Activated T-cell treated with anti-CD3 and anti-CD28 coated beads, Interleukin-2, amount 50 U/mL, for 48 hours (primary cell): Measurements from ENCODE around the gene SH3PXD2B.

Experiments
- DNase-seq, 2 experiments: peaks; one replicate each; pipeline ENCODE4 v3.0.0-alpha.2; 2020

SH3PXD2B gene

DNA sequence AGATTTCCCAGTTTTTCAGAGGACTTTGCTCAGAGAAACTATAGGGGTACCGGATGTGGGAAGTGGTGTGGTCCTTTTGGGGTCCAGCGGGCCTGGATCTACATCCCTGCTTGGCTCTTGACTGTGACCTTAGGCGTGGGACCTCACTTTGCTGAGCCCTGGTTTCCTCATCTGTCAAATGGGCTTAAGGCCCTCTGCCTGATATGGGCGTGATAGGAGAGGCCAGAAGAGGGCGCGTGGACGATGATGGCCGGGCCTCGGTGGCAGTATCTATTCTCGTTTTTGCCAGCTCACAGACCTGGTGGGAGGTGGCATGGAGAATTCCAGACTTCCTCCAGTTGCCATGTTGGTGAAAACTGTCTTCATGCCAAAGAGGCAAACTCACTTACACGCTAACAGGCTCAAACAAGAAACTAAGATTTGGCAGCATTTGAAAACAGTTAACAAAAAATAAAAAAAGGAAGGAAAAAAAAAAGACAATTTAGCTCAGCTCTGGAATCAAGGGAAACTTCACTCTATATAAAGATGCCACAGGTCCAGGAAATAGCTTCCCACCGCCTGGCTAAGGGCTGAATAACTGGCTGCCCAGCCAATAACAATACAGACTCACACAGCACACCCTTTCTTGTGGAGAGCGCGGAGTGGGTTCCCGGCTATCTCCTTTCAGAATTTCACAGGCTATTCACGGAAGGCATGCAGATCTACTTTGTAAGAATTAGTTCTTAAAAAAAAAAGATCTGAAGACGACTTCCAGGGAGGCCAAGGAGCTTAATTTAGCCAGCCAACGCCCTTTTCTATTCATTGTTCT is 1.7 kb downstream of the SH3PXD2B start:
- no peak for DNase-seq

DNA sequence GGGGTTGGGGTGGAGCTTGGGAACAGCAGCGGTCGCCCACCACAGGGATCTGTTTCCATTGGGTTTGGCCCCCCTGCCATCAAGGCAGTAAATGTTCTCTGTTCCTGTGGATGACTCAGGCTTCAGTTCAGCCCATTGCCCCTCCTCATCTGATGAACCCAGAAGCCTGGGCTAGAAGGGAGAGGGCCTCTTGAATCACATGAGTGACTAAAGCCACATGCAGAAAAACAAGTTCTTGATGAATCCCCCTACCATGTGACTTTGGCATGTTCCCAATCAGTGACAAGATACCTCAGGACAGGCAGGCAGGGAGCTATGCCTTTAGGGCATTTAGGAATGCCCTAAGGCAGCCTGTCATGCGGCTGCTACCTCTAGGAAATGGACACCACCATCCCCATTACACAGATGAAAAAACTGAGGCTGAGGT is 2.5 kb downstream of the SH3PXD2B start:
- peak in 1 of 2 experiments; percentile 27 for DNase-seq

DNA sequence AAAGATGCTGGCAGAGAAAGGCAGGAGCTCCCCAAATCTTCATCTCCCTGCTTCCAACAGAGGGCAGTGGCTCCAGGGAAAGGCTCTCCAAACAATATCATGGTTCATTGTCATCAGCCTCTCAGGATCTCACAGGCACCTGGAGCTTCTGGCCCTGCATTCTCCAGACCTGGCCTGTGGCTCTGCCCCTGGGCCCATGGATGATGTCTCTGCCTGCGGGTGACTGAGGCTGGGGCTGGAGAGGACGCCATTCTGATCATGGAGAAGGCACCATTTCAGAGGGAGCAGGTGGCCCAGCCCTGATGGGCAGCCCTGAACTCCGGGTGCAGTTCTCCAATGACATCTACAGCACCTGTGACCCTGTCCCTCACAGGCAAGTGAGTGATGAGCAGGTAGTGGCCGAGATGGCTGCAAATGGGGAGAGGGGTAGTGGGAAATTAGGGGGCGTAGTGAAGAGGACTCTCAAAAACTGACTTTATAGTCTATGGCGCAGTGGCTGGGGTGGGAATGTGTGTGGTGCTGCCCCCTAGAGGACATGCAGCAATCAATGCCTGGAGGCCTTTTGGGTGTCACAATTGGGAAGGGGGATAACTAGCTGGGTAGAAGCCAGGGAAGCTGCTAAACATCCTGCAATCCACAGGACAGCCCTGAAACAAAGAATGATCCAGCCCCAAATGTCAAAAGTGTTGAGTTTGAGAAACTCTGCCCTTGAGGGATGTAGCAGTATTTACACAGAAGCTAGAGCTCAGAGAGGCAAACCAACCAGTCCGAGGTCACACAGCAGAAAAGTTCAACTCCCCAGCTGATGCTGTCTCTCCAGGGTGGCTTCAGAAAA is 3.2 kb downstream of the SH3PXD2B start:
- peak; percentile 67 to 69 for DNase-seq

DNA sequence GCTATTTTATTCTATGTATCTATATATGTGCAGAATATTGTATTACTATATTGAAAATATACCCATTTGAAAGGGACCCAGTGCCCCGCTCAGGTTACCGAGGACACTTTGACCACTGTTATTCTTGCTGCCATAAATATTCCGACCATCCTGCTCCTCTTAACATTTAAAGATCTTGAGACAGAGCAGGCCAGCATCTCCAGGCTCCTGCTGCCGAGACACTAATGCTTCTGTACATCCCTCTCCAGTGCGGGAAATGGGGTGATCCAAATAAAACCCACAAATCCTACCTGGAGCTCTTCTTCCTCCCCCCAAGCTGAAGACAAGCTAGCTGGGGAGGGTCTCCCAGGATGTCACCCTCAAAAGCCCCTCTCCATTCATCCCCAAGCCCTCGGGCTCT is 3.9 kb downstream of the SH3PXD2B start:
- DNase-seq, result no peak

DNA sequence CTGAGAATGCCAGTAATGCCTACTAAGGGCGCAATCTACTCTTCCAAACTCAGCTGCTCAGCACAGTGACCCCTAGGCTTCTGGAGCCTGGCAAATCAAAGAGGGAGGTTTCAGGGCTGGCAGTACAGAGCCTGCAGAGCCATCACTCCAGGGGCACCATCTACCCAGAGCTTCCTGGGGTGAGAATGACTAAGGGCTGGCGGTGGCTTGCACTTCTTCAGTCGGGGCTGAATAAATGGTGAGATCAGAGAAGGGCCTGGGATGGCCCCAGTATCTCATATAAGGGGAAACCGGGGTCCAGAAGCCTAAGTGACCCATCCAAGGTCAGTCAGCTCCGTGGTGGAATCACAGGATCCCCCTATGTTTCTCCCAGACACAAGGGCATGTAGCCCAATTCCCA is 5.3 kb downstream of the SH3PXD2B start:
- no peak for DNase-seq

DNA sequence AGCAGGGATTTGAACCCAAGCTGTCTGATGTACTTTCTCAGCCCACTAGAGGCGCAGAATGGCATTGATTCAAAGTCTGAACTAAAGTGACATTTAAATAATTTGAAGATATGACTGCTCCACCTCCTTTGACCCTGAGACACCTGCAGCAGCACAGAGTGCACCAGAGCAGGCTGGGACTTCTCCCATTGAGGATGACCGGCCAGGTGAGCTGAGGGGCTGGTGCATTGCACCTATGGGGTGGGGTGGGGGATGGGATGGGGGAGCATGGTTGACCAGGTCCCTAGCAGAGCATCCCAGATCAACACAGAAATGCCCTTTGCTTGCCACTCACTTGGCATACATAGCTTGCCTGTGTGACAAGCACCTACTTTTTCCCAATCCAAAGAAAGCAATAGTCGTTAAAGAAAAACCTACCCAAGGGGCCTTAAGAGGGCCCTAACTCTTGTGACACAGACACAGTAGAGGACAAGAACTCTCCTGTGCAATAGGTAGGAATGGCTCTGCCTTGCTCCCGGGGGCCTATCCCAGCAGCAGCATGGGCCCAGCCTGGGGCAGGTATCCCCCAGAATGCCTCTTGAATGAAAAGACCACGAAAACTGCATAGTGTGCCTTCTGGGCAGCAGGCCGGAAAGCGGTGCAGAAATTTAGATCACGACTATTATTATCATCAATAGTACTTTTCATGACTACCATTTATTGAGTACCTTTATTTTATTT is 6.5 kb downstream of the SH3PXD2B start:
- DNase-seq, result no peak

DNA sequence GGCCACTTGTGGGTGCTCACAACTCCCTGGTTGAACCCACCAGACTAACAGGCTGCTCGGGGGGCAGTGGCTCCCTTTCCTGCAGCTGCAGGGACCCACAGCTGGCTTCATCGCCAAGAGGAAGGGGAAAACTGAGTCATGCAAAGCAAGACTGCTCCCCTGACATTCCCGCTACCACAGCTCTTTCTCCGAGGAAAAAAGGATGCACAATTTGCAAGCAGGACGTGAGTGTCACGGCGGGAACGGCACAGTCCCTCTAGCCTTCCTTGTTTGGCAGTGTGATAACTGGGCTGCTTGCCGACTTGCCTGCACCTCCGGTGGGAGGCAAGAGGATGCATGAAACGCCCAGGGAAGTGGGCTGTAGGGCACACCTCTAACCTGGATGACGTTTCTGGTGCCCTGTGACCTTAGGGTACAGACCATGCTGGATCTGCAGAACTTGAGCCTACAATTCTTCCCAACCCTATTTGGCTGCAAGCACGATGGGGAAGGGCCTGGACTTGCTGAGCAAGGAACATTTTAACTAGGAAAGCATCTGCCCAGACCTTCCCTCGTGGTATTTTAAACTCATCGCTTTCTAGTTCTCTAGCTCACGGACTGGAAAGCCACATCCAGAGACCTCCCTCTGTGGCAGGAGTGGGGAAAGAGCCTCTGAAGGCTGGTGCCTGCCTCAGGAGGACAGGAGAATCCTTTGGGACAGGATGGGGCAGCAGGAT is 7.8 kb downstream of the SH3PXD2B start:
- DNase-seq, result no peak

DNA sequence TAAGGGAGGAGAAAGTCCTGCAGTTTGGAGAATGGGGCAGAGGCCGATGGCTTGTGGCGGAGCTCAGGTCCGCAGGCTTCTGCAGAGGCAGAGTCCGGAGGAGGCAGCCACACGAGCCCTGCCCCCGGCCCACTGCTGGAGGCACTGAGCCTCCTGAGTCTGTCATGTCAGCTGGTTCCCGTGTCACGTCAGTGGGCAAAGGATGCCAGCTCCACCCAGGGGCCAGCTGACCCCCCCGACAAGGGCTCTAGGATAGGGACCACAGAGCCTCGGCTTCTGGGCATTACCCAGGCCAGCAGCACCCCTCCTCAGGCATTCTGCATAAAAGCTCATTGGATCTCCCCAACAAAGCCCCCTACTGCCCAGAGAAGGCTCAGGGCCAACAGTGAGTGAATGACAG is 8.5 kb downstream of the SH3PXD2B start:
- DNase-seq, result no peak

DNA sequence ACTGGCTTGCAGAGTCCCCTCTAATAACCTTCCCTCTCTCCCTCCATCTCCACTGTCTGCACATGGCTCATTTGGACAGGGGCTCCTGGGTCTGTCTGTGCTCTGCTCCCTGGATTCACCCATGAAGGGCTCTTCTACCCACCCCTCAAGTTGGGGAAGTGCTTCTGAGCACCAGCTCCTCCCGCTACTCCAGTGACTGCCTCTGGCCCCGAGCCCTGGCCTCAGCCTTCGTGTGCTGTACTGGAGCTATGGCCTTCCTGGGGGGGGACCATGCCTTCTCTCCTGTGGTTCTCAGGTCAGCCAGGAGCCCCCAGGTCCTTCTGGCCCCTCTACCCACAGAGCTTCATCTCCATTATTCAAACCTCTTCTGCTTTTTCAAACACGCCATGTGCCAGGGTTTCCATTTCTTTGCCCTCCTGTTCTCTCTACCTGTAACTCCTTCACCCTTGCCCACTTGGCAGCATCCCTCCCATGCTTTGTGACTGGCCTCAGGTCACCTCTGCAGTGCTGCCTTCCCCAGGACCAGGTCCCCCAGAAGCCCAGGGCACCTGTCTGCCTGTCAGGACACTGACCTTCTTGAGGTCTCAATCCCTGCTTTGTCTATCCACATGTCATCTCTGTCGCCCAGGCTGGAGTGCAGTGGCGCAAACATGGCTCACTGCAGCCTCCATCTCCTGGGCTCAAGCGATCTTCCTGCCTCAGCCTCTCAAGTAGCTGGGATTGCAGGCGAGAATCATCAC is 9.5 kb downstream of the SH3PXD2B start:
- DNase-seq, result no peak

DNA sequence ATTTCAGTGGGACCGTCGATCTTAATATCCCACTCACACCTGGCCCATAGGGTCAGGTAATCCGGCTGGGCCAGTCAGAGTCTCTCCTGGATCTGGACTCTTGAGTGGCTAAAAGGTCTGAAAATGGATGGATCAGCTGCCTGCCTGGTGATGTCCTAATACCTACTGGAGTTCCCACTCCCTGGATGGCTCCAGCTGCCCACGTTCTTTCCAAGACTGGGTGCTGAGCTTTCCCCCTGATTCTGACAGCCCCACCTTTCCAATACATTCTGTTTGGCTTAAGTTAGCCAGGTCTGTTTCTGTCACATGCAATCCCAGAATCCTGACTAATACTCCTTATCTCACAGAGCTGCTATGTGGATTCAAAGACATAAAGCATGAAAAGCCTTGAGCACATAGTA is 10.2 kb downstream of the SH3PXD2B start:
- no peak for DNase-seq

DNA sequence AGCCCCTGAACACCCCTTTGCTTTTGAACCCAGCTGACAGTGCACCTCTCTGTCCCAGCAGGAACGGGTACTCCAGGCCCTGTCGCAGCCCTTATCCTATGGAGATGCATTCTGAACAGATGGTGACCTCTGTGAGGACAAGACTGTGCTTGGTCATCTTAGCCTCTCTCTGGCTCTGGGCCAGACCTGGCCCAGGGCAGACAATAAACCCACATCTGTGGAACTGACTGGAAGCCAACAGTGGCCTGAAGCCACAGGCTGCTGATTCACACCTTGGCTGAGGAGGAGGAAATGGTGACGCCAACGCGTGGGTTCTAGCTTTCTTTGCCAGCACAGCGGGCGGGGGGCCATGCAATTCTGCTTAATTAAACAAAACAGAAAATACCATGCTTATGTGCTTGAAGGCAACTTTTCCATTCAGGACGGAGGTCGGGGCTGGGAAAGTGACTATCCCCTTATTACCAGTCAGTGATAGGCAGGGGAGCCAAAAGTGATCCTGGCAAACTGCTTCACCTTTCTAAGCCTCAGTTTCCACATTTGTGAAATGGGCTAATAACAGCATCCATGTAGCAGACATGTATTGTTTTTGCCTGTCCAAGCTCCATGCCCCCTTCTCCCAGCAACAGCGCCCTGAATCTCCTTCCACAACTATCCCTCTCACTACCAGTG is 10.8 kb downstream of the SH3PXD2B start:
- DNase-seq, result peak; percentile 80 to 83

DNA sequence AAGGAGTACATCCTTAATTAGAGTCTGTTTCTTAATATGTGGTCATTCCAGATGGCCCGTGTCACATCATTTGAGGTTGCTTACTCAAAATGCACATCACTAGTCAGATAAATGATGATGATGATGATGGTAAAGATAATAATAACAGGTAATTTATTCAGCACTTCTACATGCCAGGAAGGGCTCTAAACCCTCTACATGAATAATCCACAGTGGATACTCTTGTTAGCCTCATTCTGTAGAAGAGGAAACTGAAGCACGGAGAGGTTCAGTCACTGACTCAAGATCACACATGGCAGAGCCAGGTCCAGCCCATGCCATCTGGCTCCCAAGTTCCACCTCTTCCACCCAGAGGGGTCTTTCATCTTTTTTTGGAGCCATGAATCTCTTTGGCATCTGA is 11.7 kb downstream of the SH3PXD2B start:
- no peak for DNase-seq

DNA sequence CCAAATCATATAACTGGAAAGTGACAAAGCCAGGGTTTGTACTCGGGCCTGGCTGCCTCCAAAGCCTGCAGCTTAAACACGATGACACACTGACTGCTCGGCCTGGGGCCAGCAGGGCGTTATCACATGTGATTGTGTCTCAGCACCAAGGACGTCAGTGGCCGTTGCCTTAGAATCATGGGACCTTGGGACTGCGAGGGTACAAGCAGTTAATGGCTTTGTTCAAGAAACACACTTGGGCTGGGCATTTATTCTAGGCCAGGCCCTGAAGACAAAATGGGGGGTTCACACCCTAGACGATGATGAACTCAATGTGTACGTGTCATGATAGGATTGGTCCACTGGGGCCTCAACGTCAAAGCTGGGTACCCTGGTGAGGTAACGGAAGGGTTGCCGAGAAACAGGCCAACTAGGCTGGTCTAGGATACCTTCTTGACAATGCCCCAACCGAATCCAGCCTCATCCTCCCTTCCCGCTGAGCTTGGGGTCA is 13.0 kb downstream of the SH3PXD2B start:
- DNase-seq, result no peak

DNA sequence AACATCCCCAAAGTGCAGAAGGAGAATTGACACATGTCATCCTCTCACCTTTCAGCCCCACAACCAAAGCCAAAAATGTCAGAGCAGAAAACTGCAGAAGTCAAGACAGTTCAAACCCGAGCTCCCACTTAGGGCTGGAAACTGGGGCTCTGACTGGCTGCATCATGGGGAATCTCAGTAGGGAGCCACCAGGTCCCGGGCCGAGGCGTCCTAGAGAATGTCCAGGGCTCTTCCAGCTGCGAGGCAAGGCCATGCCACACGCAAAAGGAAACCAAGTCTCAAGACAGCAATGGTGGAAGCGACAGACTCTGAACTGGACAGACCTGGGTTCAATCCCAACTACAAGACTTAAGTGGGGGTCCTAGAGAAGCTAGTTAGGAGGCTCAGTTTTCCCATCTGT is 13.8 kb downstream of the SH3PXD2B start:
- DNase-seq, result no peak

DNA sequence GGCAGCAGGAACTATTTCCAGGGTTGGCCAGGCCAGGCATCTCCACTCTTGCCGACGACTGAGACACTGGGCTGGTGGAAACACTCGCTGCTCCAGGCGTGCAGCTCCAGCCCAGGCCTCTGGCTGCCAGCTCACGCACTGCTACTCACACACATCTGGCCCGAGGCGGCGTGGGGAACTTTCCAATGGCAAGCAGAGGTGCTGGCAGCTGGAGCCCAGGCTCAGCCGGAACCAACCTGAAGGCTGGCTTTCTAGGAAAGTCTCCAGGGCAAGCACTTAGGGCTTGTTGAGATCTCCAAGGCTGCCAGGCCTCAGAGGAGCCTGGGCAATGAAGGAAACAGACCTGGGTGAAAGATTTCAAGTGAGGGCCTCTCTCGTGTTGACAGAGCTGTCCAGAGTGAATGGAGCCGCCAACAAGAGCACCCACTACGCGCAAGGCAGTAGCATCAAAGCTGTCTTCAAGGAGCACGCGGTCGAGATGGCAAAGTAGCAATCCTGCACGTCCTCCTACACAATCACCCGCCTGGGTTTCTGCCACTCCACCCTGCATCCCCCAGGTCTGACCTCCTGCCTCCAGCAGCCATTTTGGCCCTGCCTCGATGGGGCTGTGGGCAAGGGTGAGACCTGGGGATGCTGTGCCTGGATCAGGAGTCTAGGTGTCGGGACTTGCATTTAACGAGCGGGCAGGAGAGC is 14.4 kb downstream of the SH3PXD2B start:
- DNase-seq, result no peak

DNA sequence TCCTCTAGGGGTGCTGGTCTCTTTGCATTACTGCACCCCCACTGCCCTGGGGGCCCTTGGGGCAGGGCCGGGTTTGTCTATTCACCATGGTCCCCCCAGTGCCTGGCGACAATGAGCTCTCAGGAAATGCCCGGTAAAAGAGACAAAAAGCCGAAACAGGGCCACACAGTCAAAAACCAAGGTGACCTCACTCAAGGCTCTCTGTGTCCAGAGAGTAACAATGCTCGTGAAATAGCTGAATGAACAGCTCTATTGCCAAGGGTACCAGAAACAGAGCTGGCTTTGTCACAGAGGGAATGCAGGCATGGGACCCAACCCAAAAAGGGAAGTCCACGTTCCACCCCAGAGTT is 16.0 kb downstream of the SH3PXD2B start:
- DNase-seq, result no peak

DNA sequence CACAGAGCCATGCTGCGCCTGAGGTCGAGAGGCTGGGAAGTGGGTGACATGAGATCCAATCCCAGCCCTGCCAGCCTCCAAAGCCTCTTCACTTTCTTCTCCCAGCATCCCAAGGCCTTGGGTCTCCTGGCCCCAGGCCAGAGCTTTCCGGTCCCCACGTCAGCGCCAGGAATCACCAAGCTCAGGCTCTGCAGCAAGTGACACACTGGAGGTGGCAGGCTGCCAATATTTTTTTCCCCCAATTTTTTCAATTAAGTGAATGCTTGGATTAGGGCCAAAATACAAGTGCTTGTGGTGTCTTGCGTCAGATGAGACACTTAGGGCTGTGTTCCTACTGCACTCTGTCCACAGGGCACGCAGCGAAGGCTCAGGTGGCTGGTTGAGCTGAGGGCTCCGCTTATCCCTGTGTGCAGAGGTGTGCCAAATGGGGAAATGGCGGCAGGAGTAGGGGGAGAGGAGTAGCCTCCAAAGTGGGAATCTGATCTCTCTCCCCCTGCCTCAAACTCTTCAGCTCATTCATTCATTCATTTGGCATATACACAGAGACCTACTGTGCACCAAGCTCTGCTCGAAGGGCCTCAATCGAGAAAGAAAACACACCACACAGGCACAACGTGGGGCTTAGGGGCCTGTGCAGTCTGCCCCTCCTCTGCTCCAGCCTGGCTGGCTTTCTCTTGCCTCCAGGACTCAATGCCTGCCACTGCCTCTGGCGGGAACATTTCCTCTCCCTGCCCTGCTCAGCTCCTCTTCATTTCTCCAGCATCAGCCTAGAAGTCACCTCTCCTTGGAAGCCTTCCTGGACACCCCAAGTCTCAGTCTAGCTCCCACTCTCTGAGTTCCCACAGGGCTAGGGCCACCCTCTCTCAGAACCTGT is 16.6 kb downstream of the SH3PXD2B start:
- DNase-seq, result no peak

DNA sequence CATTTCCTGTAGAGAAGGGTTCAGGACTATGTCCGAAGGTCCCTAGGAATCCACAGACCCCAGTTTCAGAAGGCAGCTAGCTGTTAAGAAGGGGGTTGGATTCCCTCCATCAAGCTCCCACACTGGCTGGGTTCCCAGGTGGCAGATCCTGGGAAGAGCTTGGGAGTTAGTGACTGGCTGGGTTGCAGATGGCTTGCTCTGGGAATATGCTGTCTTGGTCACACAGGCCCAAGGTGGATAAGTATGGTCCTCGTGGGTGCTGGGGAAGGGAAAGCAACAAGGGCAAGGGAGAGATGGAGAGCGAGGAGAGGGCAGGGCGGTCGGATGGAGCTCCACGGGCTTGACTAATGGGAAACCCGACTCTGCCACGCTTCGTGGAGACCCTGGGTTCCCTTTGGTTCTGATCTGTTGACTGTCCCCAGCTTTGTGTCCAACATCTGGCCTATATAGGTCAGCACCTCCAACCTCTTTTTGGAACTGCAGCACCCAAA is 17.4 kb downstream of the SH3PXD2B start:
- DNase-seq, result no peak

DNA sequence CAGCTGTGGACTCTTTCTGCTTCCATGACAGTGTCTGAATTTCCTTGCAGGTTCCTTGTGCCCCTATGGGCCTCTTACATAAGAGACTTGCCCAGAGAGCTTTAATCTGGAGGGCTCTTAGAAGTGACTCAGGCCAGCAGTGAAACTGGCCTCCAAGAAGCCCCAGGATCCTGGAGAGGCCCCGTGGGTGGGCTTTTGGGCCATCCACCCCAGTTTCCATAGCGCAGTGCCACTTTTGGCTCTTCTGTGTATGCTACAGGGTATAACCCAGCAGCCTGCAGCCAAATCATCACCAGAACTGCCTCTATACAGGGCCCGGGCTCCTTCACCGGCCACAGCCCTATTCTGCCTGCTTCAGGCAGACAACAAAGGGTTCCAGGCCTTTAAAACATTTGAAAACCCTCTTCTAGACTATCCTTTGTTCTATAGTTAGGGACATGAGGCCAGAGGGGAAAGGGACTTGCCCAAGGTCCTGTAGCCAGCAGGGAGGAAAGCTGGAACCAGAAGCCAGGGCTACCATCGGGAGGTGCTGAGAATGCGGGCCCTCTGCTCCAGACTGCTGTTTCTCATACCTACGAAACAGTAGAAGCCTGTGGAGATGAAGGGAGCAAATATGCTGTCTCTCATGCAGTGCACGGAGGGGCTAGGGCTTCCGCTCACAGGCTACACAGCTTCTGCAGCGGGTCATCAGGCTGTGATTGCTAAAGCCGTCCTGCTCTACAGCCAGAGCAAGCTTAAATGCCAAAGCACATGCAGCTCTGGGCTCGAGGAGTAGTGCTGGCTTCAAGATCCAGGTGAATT is 18.0 kb downstream of the SH3PXD2B start:
- DNase-seq, result no peak
